ENCODE measurements around the gene INCA1. TPM values are rescaled to one million over a fixed set of nuclear protein-coding genes. Genes with fewer than 3 reads are reported as not detected.
A peak's percentile ranks its signal among the peaks of the same experiment; 100 is the strongest.

INCA1 gene
- total RNA-seq, 4 donors from 2014 or later: 3.4 TPM; not detected in 3

- Histone ChIP-seq H3K9me3 (no peaks in the 10 kb centered on the region), H3K36me3 (no peaks in the 10 kb centered on the region), H3K4me3 (peak overlapping the region; percentile 82 to 97), H3K4me1 (peaks cover 12 to 17% of the 10 kb centered on the region in 2 donors), H3K27ac (peak overlapping the region; percentile 93 to 98), H3K27me3 (no peaks in the 10 kb centered on the region)
- peak; percentile 79 to 84 for DNase-seq
- intact Hi-C loops (cut with DNase I; ENCODE audit: low total_unique reads): no loop called here
- no peak for TF ChIP-seq CTCF (IDR thresholded peaks at IDR 0.05)
- TF ChIP-seq POLR2A (IDR thresholded peaks at IDR 0.05): peak; percentile 43 to 67
These were observed 48.4 kb downstream of the INCA1 start for GRCh38 chr17:4948931-4949320.

GRCh38 chr17:4948166-4948930 is 49.0 kb downstream of the INCA1 start, which contains the start of gene PFN1:
PFN1 (minus strand) TSS chr17:4948530; CDS start chr17:4948394, 136 bp downstream.
- Histone ChIP-seq H3K4me3 (peak within 1 kb of the TSS; percentile 82 to 97), H3K4me1 (peaks cover 12 to 17% of the 10 kb centered on the region in 2 donors), H3K9me3 (no peaks in the 10 kb centered on the region), H3K27me3 (no peaks in the 10 kb centered on the region), H3K27ac (peak within 1 kb of the TSS; percentile 93 to 98), H3K36me3 (no peaks in the 10 kb centered on the region)
- TF ChIP-seq CTCF (IDR thresholded peaks at IDR 0.05) (no peak), POLR2A (IDR thresholded peaks at IDR 0.05) (peak; percentile 37 to 88)
- peak; percentile 91 to 95 for DNase-seq
- intact Hi-C loops (cut with DNase I; ENCODE audit: low total_unique reads): no loop called here

DNA sequence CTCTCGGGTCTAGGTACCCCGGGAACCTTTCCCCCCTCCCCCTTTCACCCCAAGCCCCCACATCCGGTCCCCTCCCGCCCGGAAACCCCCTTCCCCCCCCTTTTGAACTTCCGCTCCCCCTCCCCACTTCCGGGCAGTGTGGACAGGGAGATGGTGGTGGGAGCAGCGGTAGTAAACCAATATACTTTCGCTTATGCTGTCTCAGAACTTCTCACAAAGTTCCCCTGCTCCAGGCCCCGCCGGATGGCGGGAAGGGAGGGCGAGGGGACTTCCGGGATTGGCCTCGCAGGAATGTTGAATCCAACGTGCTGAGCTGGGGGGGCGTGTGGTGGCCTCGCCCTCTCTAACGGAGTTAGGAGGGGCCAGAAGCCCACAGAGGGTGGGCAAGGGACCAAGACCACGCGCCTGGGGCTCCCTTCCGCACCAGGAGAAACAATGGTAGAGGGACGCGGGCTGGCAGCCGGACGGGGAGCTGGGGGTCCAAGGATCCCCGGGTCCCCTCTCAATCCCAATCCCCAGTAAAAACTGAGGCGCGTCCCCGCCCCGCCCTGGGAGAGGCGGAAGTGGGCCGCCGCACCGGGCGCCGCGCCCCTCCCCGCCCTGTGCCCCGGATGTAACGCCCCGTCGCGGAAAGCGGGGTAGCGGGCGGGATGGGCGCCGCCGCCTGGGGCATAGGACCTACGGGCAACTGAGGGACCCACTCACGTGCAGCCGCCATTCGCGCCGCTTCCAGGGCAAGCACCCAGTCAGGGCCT is 49.7 kb downstream of the INCA1 start:
- Histone ChIP-seq H3K4me1 (peaks cover 12 to 17% of the 10 kb centered on the region in 2 donors), H3K27me3 (no peaks in the 10 kb centered on the region), H3K9me3 (no peaks in the 10 kb centered on the region), H3K36me3 (no peaks in the 10 kb centered on the region), H3K27ac (peak overlapping the region; percentile 93 to 98), H3K4me3 (peak overlapping the region; percentile 82 to 97)
- no peak for TF ChIP-seq CTCF (IDR thresholded peaks at IDR 0.05)
- TF ChIP-seq POLR2A (IDR thresholded peaks at IDR 0.05): peak in 1 of 2 donors; percentile 5
- intact Hi-C loops (cut with DNase I; ENCODE audit: low total_unique reads): no loop called here
- DNase-seq: peak; percentile 57 to 71

DNA sequence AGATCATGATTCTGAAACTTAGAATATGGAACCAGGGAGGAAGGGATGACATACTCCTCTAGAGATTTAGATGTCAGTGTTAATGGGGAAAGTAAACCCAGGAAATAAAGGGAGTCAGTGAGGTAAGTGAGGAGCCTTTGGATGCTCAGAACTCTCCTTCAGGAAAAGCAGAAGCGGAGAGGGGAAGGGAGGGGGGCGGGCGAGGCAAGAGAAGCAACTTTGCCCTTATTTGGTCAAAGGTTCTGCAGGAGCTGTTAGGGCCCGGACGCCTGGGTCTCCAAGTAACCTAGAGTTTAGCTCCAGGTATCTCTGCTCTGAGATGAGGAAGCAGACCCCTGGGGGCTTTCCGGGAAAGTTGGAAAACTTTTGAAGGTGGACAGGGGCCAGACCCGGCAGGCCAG is 50.3 kb downstream of the INCA1 start:
- H3K4me1 ChIP-seq: peaks cover 12 to 17% of the 10 kb centered on the region in 2 donors
- TF ChIP-seq CTCF (IDR thresholded peaks at IDR 0.05): no peak
- no peak for TF ChIP-seq POLR2A (IDR thresholded peaks at IDR 0.05)
- no peaks in the 10 kb centered on the region for H3K36me3 ChIP-seq
- peak in 1 of 2 donors; percentile 46 for DNase-seq
- intact Hi-C loops (cut with DNase I; ENCODE audit: low total_unique reads): no loop called here
- H3K27me3 ChIP-seq: no peaks in the 10 kb centered on the region
- H3K9me3 ChIP-seq: no peaks in the 10 kb centered on the region
- peak overlapping the region; percentile 82 to 97 for H3K4me3 ChIP-seq
- peak overlapping the region; percentile 93 to 98 for H3K27ac ChIP-seq
